Heart left ventricle (tissue), 16 donors: ENCODE measurements around the gene IL6R. TPM values are rescaled to one million over a fixed set of nuclear protein-coding genes. Genes with fewer than 3 reads are reported as not detected.

Experiments used
- ATAC-seq, 4 donors: fragments of 200-7000 bp; cut with Tn5 transposase; one replicate each; pipeline ENCODE4 v1.9.1; 2020 to 2022; ENCODE audit warnings: moderate library complexity in 4 of 4, mild to moderate bottlenecking in 3 of 4, moderate number of reproducible peaks in 1 of 4
- DNase-seq, 5 donors: peaks; one replicate each; pipeline ENCODE4 v3.0.0-alpha.2; 2020
- H3K27ac ChIP-seq, 12 donors: fragments of 200-600 bp; sonication (generic) in 4 of 12; one replicate each; pipeline versions ENCODE4 v1.5.0 to v1.8.0; 2016 to 2022; ENCODE audit warnings: mild to moderate bottlenecking in 2 of 12
- H3K27me3 ChIP-seq, 9 donors: fragments of 200-600 bp; sonication (generic) in 2 of 9; one replicate each; pipeline versions ENCODE4 v1.5.1 to v1.8.0; 2016 to 2022; ENCODE audit warnings: mild to moderate bottlenecking in 3 of 9
- H3K36me3 ChIP-seq, 9 donors: fragments of 200-600 bp; sonication (generic) in 2 of 9; one replicate each; pipeline versions ENCODE4 v1.5.0 to v1.8.0; 2018 to 2022; ENCODE audit warnings: mild to moderate bottlenecking in 2 of 9
- H3K4me1 ChIP-seq, 12 donors: fragments of 200-600 bp; sonication (generic) in 4 of 12; one replicate each; pipeline versions ENCODE4 v1.5.0 to v1.8.0; 2016 to 2022; ENCODE audit warnings: mild to moderate bottlenecking in 3 of 12
- H3K4me3 ChIP-seq, 12 donors: fragments of 200-600 bp; sonication (generic) in 4 of 12; one replicate each; pipeline versions ENCODE4 v1.5.0 to v1.8.0; 2017 to 2022; ENCODE audit warnings: mild to moderate bottlenecking in 9 of 12, moderate library complexity in 4 of 12
- H3K9me3 ChIP-seq, 12 donors: fragments of 200-600 bp; sonication (generic) in 4 of 12; one replicate each; pipeline versions ENCODE4 v1.5.0 to v1.8.0; 2016 to 2022; ENCODE audit warnings: mild to moderate bottlenecking in 1 of 12
- POLR2A ChIP-seq, 2 donors: fragments of 450-650 bp; IDR thresholded peaks; one replicate each; pipeline ENCODE4 v1.6.1; 2017; ENCODE audit warnings: antibody characterized with exemption in 2 of 2, mild to moderate bottlenecking in 2 of 2, moderate library complexity in 2 of 2
- WGBS, 4 donors: extraction: QIAGEN DNeasy Blood & Tissue Kit in 2 of 4; methylation state at CpG; one replicate each; pipeline versions ENCODE4 v1.1.5 to v1.1.7; 2013 to 2018; 5-methylcytosine and 5-hydroxymethylcytosine counted together
- intact Hi-C, 10 donors: fragments of 100-400 bp; cut with DNase I; formaldehyde crosslinking; loops; one replicate each; pipeline versions ENCODE4 v1.11.1 to v1.14.2; 2022
- polyA plus RNA-seq, 2 donors: library from polyadenylated mRNA; stranded (reverse); fragments of 200-250 nt; gene quantifications; one replicate each; pipeline ENCODE4 v1.2.3, GENCODE V29; 2013
- total RNA-seq, 9 donors: library from RNA; depleted of rRNA in 2 of 9; stranded (reverse); fragments of >200 nt in 2 of 9; fragmentation: NEBNext Ultra II Directional in 3 of 9; extraction: Animal tissue kit (Norgen Biotek cat#: 25700) in 3 of 9; gene quantifications; one replicate each; pipeline versions ENCODE4 v1.1.0 to v1.2.4, GENCODE V29; 2016 to 2023
- TF ChIP-seq, protein P1 (sequence below), 12 donors: fragments of 200-600 bp; sonication (generic) in 4 of 12; IDR thresholded peaks; one replicate each; pipeline versions ENCODE4 v1.5.0 to v1.8.0; 2018 to 2022; ENCODE audit warnings: antibody characterized with exemption in 12 of 12, mild to moderate bottlenecking in 5 of 12
- donor health status: ischemic (EF 13 %, LVEDD 7.1; RV severe dilation, severe dysfunction).
- donor health status: healthy with polysubstance abuse.
- donor health status: DM: no; HTN: yes; CAD: no.
- donor health status: DM: no; HTN: no; CAD: no.
- donor health status: ischemic (EF 25% LVEDD 6.9; RV normal size, moderate dysfunction).
- donor health status: ischemic (EF 25% LVEDD 5.7; RV mildly dilated, moderate dysfunction).
- donor health status: healthy.
- donor health status: DM: yes; HTN: yes; CAD: no.
- donor health status: ischemic (EF 35%, LVEDD 5.7; RV mildly dilated, moderate dysfunction).
- donor health status: nonischemic (EF 11% LVEDD 7.7; RV severe dilation, severe dysfunction).
- donor health status: DM: yes; HTN: yes; CAD: no.
- donor health status: PGD.
- donor health status: ischemic (EF 29% LVEDD 5.4; RV normal size, mild dysfunction).
- donor health status: nonischemic (EF 23%, LVEDD 6.1; RV moderate dilation, normal function).

The IL6R gene
- total and polyA plus RNA-seq, 11 donors, result 3.4 to 26.6 (median 10.6) TPM

DNA sequence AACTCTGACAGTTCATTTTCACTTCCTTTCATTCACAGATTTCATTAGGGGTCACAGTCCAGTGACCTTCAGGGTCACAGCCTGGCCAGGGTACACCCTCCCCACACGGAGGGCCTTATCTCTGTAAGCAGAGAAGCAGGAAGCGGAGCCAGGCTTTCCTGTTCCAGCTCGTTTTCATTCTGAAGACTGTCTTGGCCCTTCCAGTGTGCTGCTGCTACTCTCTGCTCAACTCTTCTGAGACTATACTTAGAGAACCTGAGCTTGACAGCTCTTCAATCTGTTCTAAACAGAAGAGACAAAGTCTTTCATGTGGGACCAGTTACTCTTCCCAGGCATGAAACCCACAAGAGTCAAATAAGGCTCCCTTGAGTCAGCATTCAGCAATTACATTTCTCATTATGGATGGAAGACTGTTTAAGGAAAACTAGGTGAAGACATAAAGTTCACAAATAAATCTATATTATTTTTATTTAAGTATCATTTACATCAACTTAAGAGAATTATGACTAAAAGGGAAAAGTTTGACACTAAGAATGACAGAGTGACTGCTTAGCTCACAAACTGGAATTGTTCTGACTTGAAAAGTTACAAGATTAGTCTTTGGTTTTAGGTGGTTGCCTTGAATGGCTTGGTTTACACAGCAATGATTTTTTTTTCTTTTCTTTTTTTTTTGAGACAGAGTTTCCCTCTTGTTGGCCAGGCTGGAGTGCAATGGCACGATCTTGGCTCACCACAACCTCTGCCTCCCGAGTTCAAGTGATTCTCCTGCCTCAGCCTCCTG is 92.1 kb downstream of the IL6R start:
- peaks cover 0 to 34% (median 4%) of the 10 kb centered on the region in 9 donors for H3K36me3 ChIP-seq
- intact Hi-C loops, result no loop called here
- ATAC-seq (peak; percentile 56 to 82 (median 70)), DNase-seq (peak in 4 of 5 donors; percentile 57 to 66 (median 62))
- peaks cover 8 to 66% (median 37%) of the 10 kb centered on the region in 12 donors for H3K4me1 ChIP-seq
- 21 to 39% (median 32%) methylated on average over 5 of the region's 5 CpGs for WGBS, 4 donors
- TF ChIP-seq, protein P1, sequence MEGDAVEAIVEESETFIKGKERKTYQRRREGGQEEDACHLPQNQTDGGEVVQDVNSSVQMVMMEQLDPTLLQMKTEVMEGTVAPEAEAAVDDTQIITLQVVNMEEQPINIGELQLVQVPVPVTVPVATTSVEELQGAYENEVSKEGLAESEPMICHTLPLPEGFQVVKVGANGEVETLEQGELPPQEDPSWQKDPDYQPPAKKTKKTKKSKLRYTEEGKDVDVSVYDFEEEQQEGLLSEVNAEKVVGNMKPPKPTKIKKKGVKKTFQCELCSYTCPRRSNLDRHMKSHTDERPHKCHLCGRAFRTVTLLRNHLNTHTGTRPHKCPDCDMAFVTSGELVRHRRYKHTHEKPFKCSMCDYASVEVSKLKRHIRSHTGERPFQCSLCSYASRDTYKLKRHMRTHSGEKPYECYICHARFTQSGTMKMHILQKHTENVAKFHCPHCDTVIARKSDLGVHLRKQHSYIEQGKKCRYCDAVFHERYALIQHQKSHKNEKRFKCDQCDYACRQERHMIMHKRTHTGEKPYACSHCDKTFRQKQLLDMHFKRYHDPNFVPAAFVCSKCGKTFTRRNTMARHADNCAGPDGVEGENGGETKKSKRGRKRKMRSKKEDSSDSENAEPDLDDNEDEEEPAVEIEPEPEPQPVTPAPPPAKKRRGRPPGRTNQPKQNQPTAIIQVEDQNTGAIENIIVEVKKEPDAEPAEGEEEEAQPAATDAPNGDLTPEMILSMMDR (IDR thresholded peaks at IDR 0.05), result no peak
- TF ChIP-seq POLR2A (IDR thresholded peaks at IDR 0.05), result no peak
- H3K27me3 ChIP-seq, result peaks cover 0 to 33% (median 16%) of the 10 kb centered on the region in 9 donors
- no peaks in the 10 kb centered on the region for H3K9me3 ChIP-seq
- H3K4me3 ChIP-seq, result peak overlapping the region in 5 of 12 donors; percentile 6 to 17 (median 11)
- H3K27ac ChIP-seq, result peak overlapping the region in 10 of 12 donors; percentile 33 to 94 (median 68)

DNA sequence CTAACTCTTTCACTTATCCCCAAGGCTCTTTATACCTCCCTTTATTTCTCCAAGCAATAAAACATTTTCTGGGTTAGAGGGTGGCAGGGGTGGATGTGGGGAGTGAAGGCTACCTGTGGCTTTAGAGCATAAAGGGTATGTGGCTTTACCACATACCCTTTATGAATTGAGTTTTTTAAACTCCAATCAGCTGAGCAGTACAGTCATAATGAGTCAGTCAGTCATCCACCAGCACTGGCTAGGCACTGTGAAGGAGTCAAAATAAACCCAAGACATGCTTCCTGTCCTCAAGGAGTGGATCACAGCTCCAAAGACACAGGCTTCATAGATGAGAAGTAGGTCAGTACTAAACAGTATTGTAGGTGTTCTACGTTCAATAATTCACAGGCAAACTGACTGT is 94.3 kb downstream of the IL6R start:
- H3K4me1 ChIP-seq, result peaks cover 4 to 50% (median 24%) of the 10 kb centered on the region in 12 donors
- peak overlapping the region; percentile 43 to 78 (median 64) for H3K4me3 ChIP-seq
- TF ChIP-seq, protein P1 (IDR thresholded peaks at IDR 0.05), result no peak
- TF ChIP-seq POLR2A (IDR thresholded peaks at IDR 0.05), result no peak
- H3K27ac ChIP-seq, result peak overlapping the region in 11 of 12 donors; percentile 75 to 94 (median 90)
- ATAC-seq (no peak), DNase-seq (no peak)
- intact Hi-C loops, result no loop called here
- H3K27me3 ChIP-seq, result peaks cover 0 to 48% (median 23%) of the 10 kb centered on the region in 9 donors
- peaks cover 0 to 34% (median 4%) of the 10 kb centered on the region in 9 donors for H3K36me3 ChIP-seq
- 58 to 92% (median 65%) methylated on average over 1 of the region's 1 CpG for WGBS, 4 donors
- H3K9me3 ChIP-seq, result no peaks in the 10 kb centered on the region

- ATAC-seq, result no peak
- Histone ChIP-seq H3K4me3 (peak overlapping the region; percentile 43 to 78 (median 64)), H3K4me1 (peaks cover under 1 to 40% (median 14%) of the 10 kb centered on the region in 12 donors), H3K36me3 (peaks cover 0 to 28% (median 4%) of the 10 kb centered on the region in 9 donors), H3K27ac (peak overlapping the region in 11 of 12 donors; percentile 75 to 94 (median 90)), H3K27me3 (peaks cover 0 to 55% (median 23%) of the 10 kb centered on the region in 9 donors), H3K9me3 (peaks cover 0 to 7% (median 0%) of the 10 kb centered on the region in 12 donors)
- TF ChIP-seq, protein P1 (IDR thresholded peaks at IDR 0.05), result no peak
- no peak for TF ChIP-seq POLR2A (IDR thresholded peaks at IDR 0.05)
- WGBS, 4 donors, result 56 to 63% (median 61%) methylated on average over 8 of the region's 8 CpGs
- no peak for DNase-seq
- intact Hi-C loops, result loop anchor here in 1 of 10 donors (2.0 kb wide), 1 partner anchor 16 kb away; no protein-coding TSS in a partner anchor
Measured at GRCh38 chr1:154500533-154500932, 95.4 kb downstream of the IL6R start.
